Pancreas (tissue), 10 donors: ENCODE measurements around the gene CAMSAP1. TPM values are rescaled to one million over a fixed set of nuclear protein-coding genes. Genes with fewer than 3 reads are reported as not detected.
"Not testable (repeated sequence)": the region's sequence is repeated elsewhere in the genome, so short reads cannot be mapped to it uniquely, and the experiment has no call there.

Experiments used
- ATAC-seq, 4 donors: fragments of 200-7000 bp; cut with Tn5 transposase; one replicate each; pipeline versions ENCODE4 v1.8.0 to v1.9.1; 2020; ENCODE audit warnings: mild to moderate bottlenecking in 4 of 4, moderate library complexity in 4 of 4
- DNase-seq, 6 donors: peaks; one replicate each; pipeline ENCODE4 v3.0.0-alpha.2; 2020
- FAIRE-seq: peaks from 2 replicates; lab custom pipeline; 2012; peaks lifted over from hg19 to GRCh38; lab: Jason Lieb, UNC
- H3K27ac ChIP-seq, 4 donors: fragments of 200-600 bp; sonication (generic); 1 replicate in 3 of 4; 2 replicates in 1 of 4; pipeline versions ENCODE4 v1.5.0 to v1.8.0; 2020
- H3K27me3 ChIP-seq, 4 donors: fragments of 200-600 bp; one replicate each; pipeline ENCODE4 v1.8.0; 2021
- H3K36me3 ChIP-seq, 3 donors: fragments of 200-600 bp; sonication (generic) in 1 of 3; one replicate each; pipeline versions ENCODE4 v1.5.0 to v1.8.0; 2020 to 2021
- H3K4me1 ChIP-seq, 3 donors: fragments of 200-600 bp; one replicate each; pipeline ENCODE4 v1.8.0; 2021
- H3K4me3 ChIP-seq, 4 donors: fragments of 200-600 bp; sonication (generic) in 2 of 4; one replicate each; pipeline versions ENCODE4 v1.5.0 to v1.8.0; 2020 to 2021
- H3K9me3 ChIP-seq, 4 donors: fragments of 200-600 bp; one replicate each; pipeline ENCODE4 v1.8.0; 2021
- WGBS, 2 donors: extraction: QIAGEN DNeasy Blood & Tissue Kit; methylation state at CpG; one replicate each; pipeline ENCODE4 v1.1.7; 2013; 5-methylcytosine and 5-hydroxymethylcytosine counted together
- intact Hi-C, 3 donors: fragments of 100-400 bp; cut with DNase I; formaldehyde crosslinking; loops; one replicate each; pipeline versions ENCODE4 v1.11.1 to v1.14.2; 2022
- polyA plus RNA-seq, 2 donors: library from polyadenylated mRNA; stranded (reverse); fragments of 200-250 nt; gene quantifications; one replicate each; pipeline ENCODE4 v1.2.3, GENCODE V29; 2013
- total RNA-seq, 6 donors: library from RNA; stranded (reverse); fragmentation: NEBNext Ultra II Directional in 4 of 6; extraction: Animal tissue kit (Norgen Biotek cat#: 25700) in 4 of 6; gene quantifications; one replicate each; pipeline versions ENCODE4 v1.2.1 to v1.2.4, GENCODE V29; 2021 to 2023
- TF ChIP-seq, protein P1 (sequence below), 4 donors: fragments of 200-600 bp; sonication (generic) in 3 of 4; IDR thresholded peaks; one replicate each; pipeline versions ENCODE4 v1.5.0 to v1.8.0; 2021; ENCODE audit warnings: antibody characterized with exemption in 4 of 4
- donor health status: healthy with polysubstance abuse.
- donor health status: DM: no; HTN: no; CAD: no; lungs with moderate emphysema.
- donor health status: DM: no; HTN: no; CAD: no.
- donor health status: control.
- donor health status: control.
- donor health status: Bipolar disorder and iron deficiency.
- donor health status: DM: yes; HTN: yes; CAD: no.
- donor health status: DM: no; HTN: no; CAD: no.
- donor health status: DM: no; HTN: no; CAD: no.
- donor health status: DM: yes; HTN: yes; CAD: no.

The CAMSAP1 gene
- total and polyA plus RNA-seq, 8 donors, result 3.8 to 20.1 (median 12.7) TPM

GRCh38 chr9:135919318-135919890 is 12.1 kb upstream of the CAMSAP1 start:
- H3K9me3 ChIP-seq, result no peaks in the 10 kb centered on the region
- H3K4me1 ChIP-seq, result no peaks in the 10 kb centered on the region
- H3K27ac ChIP-seq, result no peak overlapping the region
- DNase-seq (no peak), FAIRE-seq (no peak), ATAC-seq (no peak)
- peaks cover 0 to 6% (median 0%) of the 10 kb centered on the region in 3 donors for H3K36me3 ChIP-seq
- TF ChIP-seq, protein P1, sequence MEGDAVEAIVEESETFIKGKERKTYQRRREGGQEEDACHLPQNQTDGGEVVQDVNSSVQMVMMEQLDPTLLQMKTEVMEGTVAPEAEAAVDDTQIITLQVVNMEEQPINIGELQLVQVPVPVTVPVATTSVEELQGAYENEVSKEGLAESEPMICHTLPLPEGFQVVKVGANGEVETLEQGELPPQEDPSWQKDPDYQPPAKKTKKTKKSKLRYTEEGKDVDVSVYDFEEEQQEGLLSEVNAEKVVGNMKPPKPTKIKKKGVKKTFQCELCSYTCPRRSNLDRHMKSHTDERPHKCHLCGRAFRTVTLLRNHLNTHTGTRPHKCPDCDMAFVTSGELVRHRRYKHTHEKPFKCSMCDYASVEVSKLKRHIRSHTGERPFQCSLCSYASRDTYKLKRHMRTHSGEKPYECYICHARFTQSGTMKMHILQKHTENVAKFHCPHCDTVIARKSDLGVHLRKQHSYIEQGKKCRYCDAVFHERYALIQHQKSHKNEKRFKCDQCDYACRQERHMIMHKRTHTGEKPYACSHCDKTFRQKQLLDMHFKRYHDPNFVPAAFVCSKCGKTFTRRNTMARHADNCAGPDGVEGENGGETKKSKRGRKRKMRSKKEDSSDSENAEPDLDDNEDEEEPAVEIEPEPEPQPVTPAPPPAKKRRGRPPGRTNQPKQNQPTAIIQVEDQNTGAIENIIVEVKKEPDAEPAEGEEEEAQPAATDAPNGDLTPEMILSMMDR (IDR thresholded peaks at IDR 0.05), result no peak
- intact Hi-C loops, result no loop called here
- 95 to 97% methylated on average over 10 to 11 of the region's 11 CpGs for WGBS, 2 donors
- no peaks in the 10 kb centered on the region for H3K27me3 ChIP-seq
- H3K4me3 ChIP-seq, result no peak overlapping the region

- intact Hi-C loops, H3K36me3 ChIP-seq, FAIRE-seq, H3K4me3 ChIP-seq, H3K9me3 ChIP-seq, DNase-seq, H3K4me1 ChIP-seq, H3K27ac ChIP-seq, ATAC-seq, H3K27me3 ChIP-seq: not testable (repeated sequence)
- 96 to 97% methylated on average over 12 of the region's 12 CpGs for WGBS, 2 donors
These were observed 8.9 kb upstream of the CAMSAP1 start for GRCh38 chr9:135916227-135916626.

GRCh38 chr9:135914921-135915320 is 7.6 kb upstream of the CAMSAP1 start:
- Histone ChIP-seq H3K36me3 (peaks cover 0 to 6% (median 0%) of the 10 kb centered on the region in 3 donors), H3K9me3 (no peaks in the 10 kb centered on the region), H3K4me3 (no peak overlapping the region), H3K27ac (no peak overlapping the region), H3K4me1 (no peaks in the 10 kb centered on the region), H3K27me3 (no peaks in the 10 kb centered on the region)
- intact Hi-C loops, result no loop called here
- ATAC-seq, result no peak
- TF ChIP-seq, protein P1 (IDR thresholded peaks at IDR 0.05), result no peak
- no peak for FAIRE-seq
- no peak for DNase-seq
- WGBS, 2 donors, result 96 to 100% methylated on average over 1 of the region's 1 CpG

GRCh38 chr9:135911233-135911632 is 3.9 kb upstream of the CAMSAP1 start:
- H3K9me3 ChIP-seq, ATAC-seq, H3K4me3 ChIP-seq, FAIRE-seq, DNase-seq, H3K27me3 ChIP-seq, H3K36me3 ChIP-seq, intact Hi-C loops, H3K27ac ChIP-seq: not testable (repeated sequence)
- peaks cover 0 to 12% (median 0%) of the 10 kb centered on the region in 3 donors for H3K4me1 ChIP-seq
- 91 to 98% methylated on average over 9 of the region's 9 CpGs for WGBS, 2 donors

DNA sequence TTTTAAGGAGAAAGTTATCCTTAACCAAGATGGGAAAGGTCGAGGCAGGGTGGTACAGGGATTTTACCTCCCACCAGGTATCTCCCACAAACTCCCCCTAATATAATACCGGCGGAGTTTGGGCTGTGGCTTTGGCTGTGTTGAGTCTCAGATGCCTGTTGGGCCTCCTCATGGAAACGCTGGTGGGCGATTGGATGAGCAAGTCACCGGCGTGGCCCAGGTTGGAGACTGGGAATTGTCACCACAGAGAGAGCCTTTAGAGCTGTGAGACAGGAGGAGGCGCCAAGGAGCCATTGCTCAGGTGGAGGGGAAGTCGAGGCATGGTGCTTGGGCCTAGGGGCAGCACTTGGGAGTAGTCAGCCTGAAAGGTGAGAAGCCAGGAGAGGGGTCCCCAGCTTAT is 3.4 kb upstream of the CAMSAP1 start:
- WGBS, 2 donors, result 96 to 97% methylated on average over 9 of the region's 9 CpGs
- TF ChIP-seq, protein P1 (IDR thresholded peaks at IDR 0.05), result no peak
- Histone ChIP-seq H3K27me3 (no peaks in the 10 kb centered on the region), H3K4me1 (peaks cover 0 to 16% (median 3%) of the 10 kb centered on the region in 3 donors), H3K9me3 (no peaks in the 10 kb centered on the region), H3K4me3 (no peak overlapping the region), H3K36me3 (peaks cover 0 to 3% (median 0%) of the 10 kb centered on the region in 3 donors), H3K27ac (no peak overlapping the region)
- intact Hi-C loops, result no loop called here
- FAIRE-seq, result no peak
- no peak for DNase-seq
- ATAC-seq, result no peak

DNA sequence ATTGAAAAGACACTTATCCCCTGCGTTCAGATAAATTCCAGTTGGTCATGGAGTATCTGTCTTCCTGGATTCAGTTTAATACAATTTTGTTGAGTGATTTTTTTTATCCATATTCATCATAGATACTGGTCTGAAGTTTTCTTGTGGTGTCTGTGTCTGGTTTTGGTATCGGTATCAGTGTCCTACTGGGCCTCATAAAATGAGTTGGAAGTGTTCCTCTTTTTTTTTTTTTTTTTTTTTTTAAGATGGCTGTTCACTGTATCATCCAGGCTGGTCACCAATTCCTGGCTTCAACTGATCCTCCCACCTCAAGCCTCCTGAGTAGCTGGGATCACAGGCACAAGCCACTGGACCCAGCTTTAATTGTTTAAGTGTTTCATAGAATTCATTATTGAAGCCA is 2.9 kb upstream of the CAMSAP1 start:
- TF ChIP-seq, protein P1 (IDR thresholded peaks at IDR 0.05), result no peak
- H3K36me3 ChIP-seq, result no peaks in the 10 kb centered on the region
- no peak for FAIRE-seq
- no peak for ATAC-seq
- intact Hi-C loops, result no loop called here
- H3K9me3 ChIP-seq, result no peaks in the 10 kb centered on the region
- H3K27ac ChIP-seq, result no peak overlapping the region
- no peak for DNase-seq
- peaks cover 0 to 22% (median 9%) of the 10 kb centered on the region in 3 donors for H3K4me1 ChIP-seq
- H3K4me3 ChIP-seq, result no peak overlapping the region
- no peaks in the 10 kb centered on the region for H3K27me3 ChIP-seq
- WGBS, 2 donors, result 95 to 100% methylated on average over 2 of the region's 2 CpGs
